ENCODE measurements around the gene PCDHB15.
"Not testable (repeated sequence)": the region's sequence is repeated elsewhere in the genome, so short reads cannot be mapped to it uniquely, and the experiment has no call there.

PCDHB15 gene

GRCh38 chr5:141245250-141245717 is at the start of gene PCDHB15:
PCDHB15 (plus strand) TSS chr5:141245395; CDS start chr5:141245579, 184 bp downstream.
- DNase-seq, result no peak

DNA sequence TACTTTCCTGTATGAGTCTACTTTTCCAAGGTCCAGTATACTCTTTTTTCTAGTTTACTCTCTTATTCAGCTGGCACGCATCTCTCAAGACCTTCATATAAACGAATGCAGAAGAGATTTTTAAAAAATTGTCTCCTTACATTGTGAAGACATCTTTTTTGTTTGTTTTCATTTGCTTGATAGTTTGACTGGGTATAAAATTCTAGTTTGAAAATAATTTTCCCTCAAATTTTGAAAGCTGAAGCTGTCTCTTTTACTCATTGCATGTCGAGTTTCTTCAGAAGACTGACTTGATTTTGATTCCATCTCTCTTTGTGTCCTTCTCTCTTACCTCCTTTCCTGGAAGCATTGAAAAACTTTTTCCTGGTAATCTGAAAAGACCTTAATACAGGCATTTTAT is 48.8 kb upstream of the PCDHB15 start:
- DNase-seq, result no peak

GRCh38 chr5:141199359-141200235 is 45.6 kb upstream of the PCDHB15 start, which contains the start of gene PCDHB11:
PCDHB11 (plus strand) TSS chr5:141199627; CDS start chr5:141199775, 148 bp downstream.
- DNase-seq, result no peak

GRCh38 chr5:141201126-141201525 is 44.1 kb upstream of the PCDHB15 start:
- DNase-seq, result not testable (repeated sequence)

DNA sequence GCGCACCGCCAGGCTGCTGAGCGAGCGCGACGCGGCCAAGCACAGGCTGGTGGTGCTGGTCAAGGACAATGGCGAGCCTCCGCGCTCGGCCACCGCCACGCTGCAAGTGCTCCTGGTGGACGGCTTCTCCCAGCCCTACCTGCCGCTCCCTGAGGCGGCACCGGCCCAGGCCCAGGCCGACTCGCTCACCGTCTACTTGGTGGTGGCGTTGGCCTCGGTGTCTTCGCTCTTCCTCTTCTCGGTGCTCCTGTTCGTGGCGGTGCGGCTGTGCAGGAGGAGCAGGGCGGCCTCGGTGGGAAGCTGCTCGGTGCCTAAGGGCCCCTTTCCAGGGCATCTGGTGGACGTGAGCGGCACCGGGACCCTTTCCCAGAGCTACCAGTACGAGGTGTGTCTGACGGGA is 43.5 kb upstream of the PCDHB15 start:
- DNase-seq, result not testable (repeated sequence)

DNA sequence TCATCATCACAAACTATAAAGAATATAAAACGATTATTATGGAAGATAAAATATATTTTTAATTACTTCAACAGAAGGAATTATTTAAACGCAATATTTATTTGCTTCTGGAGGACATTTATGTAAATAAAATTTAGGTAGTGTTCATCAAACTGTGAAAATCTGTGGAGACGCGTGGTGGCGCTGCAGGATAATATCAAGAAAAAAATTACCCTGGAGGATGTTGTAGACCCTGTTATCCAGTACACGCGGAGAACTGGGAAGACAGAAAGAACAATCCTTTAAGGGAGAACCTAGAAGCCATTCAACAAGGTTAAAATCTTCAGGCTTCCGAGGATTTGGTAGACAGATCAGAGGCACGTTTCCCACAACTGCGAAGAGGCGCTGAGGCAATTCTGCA is 36.7 kb upstream of the PCDHB15 start, which contains the start of gene PCDHB12:
Gene PCDHB12, plus strand, starts transcription at position 242 of the 400 bp plus-strand sequence. CDS start 189 bp downstream, outside the sequence.
- no peak for DNase-seq

GRCh38 chr5:141210281-141210680 is 34.9 kb upstream of the PCDHB15 start:
- DNase-seq, result not testable (repeated sequence)

DNA sequence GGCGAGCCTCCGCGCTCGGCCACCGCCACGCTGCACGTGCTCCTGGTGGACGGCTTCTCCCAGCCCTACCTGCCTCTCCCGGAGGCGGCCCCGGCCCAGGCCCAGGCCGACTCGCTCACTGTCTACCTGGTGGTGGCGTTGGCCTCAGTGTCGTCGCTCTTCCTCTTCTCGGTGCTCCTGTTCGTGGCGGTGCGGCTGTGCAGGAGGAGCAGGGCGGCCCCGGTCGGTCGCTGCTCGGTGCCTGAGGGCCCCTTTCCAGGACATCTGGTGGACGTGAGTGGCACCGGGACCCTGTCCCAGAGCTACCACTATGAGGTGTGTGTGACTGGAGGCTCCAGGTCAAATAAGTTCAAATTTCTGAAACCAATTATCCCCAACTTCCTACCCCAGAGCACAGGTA is 34.3 kb upstream of the PCDHB15 start:
- DNase-seq, result not testable (repeated sequence)

GRCh38 chr5:141213656-141214339 is 31.4 kb upstream of the PCDHB15 start, which contains the start of gene PCDHB13:
PCDHB13 (plus strand) TSS chr5:141213919; CDS start chr5:141214124, 205 bp downstream.
- DNase-seq, result peak in 1 of 2 experiments; percentile 15

- DNase-seq, result not testable (repeated sequence)
Measured at GRCh38 chr5:141214583-141214982, 30.6 kb upstream of the PCDHB15 start.

DNA sequence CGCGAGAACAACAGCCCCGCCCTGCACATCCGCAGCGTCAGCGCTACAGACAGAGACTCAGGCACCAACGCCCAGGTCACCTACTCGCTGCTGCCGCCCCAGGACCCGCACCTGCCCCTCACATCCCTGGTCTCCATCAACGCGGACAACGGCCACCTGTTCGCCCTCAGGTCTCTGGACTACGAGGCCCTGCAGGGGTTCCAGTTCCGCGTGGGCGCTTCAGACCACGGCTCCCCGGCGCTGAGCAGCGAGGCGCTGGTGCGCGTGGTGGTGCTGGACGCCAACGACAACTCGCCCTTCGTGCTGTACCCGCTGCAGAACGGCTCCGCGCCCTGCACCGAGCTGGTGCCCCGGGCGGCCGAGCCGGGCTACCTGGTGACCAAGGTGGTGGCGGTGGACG is 29.7 kb upstream of the PCDHB15 start:
- not testable (repeated sequence) for DNase-seq

- DNase-seq, result not testable (repeated sequence)
Measured at GRCh38 chr5:141216035-141216434, 29.2 kb upstream of the PCDHB15 start.

GRCh38 chr5:141223112-141223783 is 21.9 kb upstream of the PCDHB15 start, which contains the start of gene PCDHB14:
PCDHB14 (plus strand) TSS chr5:141223343; CDS start chr5:141223506, 163 bp downstream.
- DNase-seq, result no peak

- DNase-seq, result not testable (repeated sequence)
Measured at GRCh38 chr5:141224844-141225243, 20.4 kb upstream of the PCDHB15 start.

DNA sequence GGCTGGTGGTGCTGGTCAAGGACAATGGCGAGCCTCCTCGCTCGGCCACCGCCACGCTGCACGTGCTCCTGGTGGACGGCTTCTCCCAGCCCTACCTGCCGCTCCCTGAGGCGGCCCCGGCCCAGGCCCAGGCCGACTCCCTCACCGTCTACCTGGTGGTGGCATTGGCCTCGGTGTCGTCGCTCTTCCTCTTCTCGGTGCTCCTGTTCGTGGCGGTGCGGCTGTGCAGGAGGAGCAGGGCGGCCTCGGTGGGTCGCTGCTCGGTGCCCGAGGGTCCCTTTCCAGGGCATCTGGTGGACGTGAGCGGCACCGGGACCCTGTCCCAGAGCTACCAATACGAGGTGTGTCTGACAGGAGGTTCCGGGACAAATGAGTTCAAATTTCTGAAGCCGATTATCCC is 19.8 kb upstream of the PCDHB15 start:
- not testable (repeated sequence) for DNase-seq

DNA sequence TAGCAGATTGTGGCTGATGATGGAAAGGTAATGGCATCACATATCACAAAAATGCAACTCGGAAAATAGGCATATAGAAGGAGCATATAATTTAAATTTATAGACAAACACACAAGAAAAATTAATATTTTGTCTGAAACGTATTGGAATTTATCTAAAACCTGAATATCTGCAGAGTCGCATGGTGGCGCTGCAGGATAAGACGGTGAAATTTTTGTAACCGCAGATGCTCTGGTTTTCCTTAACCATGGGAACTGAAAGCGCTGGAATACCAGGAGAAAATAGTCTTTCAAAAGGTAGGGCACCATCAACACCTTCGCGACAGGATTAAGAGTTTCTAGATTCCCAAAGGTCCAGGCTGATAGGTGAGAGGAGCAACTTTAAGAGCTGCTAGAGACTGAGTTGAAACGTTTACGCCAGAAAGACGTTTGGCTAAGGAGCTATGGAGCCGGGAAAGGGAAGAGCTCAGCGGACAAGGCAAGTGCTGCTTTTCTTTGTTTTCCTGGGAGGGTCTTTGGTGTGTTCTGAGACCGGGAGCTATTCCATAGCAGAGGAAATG is 11.0 kb upstream of the PCDHB15 start:
- no peak for DNase-seq

DNA sequence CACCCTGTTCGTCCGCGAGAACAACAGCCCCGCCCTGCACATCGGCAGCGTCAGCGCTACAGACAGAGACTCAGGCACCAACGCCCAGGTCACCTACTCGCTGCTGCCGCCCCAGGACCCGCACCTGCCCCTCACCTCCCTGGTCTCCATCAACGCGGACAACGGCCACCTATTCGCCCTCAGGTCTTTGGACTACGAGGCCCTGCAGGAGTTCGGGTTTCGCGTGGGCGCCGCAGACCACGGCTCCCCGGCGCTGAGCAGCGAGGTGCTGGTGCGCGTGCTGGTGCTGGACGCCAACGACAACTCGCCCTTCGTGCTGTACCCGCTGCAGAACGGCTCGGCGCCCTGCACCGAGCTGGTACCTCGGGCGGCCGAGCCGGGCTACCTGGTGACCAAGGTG is 9.3 kb upstream of the PCDHB15 start:
- not testable (repeated sequence) for DNase-seq

GRCh38 chr5:141236516-141237313 is 8.5 kb upstream of the PCDHB15 start:
- no peak for DNase-seq

DNA sequence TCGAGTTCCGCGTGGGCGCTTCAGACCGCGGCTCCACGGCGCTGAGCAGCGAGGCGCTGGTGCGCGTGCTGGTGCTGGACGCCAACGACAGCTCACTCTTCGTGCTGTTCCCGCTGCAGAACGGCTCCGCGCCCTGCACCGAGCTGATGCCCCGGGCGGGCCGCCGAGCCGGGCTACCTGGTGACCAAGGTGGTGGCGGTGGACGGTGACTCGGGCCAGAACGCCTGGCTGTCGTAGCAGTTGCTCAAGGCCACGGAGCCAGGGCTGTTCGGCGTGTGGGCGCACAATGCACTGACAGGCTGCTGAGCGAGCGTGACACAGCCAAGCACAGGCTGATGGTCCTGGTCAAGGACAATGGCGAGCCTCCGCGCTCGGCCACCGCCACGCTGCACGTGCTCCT is 3.7 kb upstream of the PCDHB15 start:
- DNase-seq, result no peak

DNA sequence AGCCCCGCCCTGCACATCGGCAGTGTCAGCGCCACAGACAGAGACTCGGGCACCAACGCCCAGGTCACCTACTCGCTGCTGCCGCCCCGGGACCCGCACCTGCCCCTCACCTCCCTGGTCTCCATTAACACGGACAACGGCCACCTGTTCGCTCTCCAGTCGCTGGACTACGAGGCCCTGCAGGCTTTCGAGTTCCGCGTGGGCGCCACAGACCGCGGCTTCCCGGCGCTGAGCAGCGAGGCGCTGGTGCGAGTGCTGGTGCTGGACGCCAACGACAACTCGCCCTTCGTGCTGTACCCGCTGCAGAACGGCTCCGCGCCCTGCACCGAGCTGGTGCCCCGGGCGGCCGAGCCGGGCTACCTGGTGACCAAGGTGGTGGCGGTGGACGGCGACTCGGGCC is 1.8 kb downstream of the PCDHB15 start:
- not testable (repeated sequence) for DNase-seq

GRCh38 chr5:141247434-141247833 is 2.2 kb downstream of the PCDHB15 start:
- not testable (repeated sequence) for DNase-seq

Measured in stimulated activated CD4-positive, alpha-beta T cell treated with anti-CD3 and anti-CD28 coated beads, Interleukin-4, amount 100 ng/mL, for 4 hours (primary cell).